ENCODE measurements around the gene CDH4.

Gene CDH4

DNA sequence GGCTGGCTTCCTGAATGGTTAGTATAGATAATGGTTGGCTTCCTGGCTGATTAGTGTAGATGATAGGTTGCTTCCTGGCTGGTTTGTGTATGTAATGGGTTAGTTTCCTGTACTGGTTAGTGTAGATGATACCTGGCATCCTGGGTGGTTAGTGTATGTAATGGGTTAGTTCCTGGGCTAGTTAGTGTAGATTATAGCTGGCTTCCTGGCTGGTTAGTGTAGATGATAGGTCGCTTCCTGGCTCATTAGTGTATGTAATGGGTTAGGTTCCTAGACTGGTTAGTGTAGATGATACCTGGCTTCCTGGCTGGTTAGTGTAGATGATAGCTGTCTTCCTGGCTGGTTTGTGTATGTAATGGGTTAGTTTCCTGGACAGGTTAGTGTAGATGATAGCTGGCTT, 613.3 kb downstream of the CDH4 start:
- no peak for DNase-seq (ENCODE audit: low read depth, low spot score)
- in situ Hi-C loops (cut with HindIII; ENCODE audit: low sequenced_read_pairs), result no loop called here
- TF ChIP-seq, protein P1, sequence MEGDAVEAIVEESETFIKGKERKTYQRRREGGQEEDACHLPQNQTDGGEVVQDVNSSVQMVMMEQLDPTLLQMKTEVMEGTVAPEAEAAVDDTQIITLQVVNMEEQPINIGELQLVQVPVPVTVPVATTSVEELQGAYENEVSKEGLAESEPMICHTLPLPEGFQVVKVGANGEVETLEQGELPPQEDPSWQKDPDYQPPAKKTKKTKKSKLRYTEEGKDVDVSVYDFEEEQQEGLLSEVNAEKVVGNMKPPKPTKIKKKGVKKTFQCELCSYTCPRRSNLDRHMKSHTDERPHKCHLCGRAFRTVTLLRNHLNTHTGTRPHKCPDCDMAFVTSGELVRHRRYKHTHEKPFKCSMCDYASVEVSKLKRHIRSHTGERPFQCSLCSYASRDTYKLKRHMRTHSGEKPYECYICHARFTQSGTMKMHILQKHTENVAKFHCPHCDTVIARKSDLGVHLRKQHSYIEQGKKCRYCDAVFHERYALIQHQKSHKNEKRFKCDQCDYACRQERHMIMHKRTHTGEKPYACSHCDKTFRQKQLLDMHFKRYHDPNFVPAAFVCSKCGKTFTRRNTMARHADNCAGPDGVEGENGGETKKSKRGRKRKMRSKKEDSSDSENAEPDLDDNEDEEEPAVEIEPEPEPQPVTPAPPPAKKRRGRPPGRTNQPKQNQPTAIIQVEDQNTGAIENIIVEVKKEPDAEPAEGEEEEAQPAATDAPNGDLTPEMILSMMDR (IDR thresholded peaks at IDR 0.05; ENCODE audit: low read depth, low read length), result no peak
- H3K4me3 ChIP-seq (ENCODE audit: low read depth, low read length), result no peak overlapping the region

DNA sequence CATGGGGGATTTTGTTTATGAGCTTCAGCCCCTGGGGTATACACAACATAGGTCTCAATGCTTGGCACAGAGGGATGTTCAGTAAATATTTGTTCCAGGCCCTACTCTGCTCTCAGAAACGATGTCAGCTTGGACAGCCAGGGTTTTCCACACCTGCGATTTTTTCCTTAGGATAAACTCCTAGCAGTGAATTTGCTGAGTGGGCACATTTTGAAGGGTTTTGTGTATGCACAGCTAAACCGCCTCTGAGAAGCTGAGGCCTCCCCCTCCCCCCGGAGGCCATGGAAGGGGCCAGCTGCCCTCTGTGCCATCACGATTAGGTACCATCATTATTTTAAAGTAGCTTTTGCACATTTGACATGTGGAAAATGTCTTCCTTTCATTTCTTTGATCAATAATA, 614.1 kb downstream of the CDH4 start:
- TF ChIP-seq, protein P1 (IDR thresholded peaks at IDR 0.05; ENCODE audit: low read depth, low read length), result no peak
- no peak for DNase-seq (ENCODE audit: low read depth, low spot score)
- in situ Hi-C loops (cut with HindIII; ENCODE audit: low sequenced_read_pairs), result no loop called here
- H3K4me3 ChIP-seq (ENCODE audit: low read depth, low read length), result no peak overlapping the region

DNA sequence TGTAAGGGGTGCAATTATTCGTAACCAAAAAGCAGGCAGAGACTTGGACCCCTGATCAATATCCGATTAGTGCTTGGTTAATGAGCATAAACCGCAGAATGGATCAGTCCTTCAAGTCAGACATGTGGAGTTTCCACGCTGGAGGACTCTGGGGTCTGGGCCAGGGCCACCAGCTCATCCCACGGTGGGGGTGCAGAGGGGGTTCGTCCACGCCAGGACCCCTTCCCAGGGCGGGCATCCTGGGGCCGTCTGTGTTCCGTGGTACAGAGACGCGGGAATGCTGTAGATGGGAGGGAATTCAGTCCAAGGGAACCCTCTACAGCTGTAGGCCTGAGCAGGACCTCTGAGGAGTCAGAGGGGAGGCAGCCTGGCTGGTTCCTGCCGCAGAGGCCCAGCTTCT, 615.9 kb downstream of the CDH4 start:
- H3K4me3 ChIP-seq (ENCODE audit: low read depth, low read length), result no peak overlapping the region
- in situ Hi-C loops (cut with HindIII; ENCODE audit: low sequenced_read_pairs), result no loop called here
- DNase-seq (ENCODE audit: low read depth, low spot score), result no peak
- TF ChIP-seq, protein P1 (IDR thresholded peaks at IDR 0.05; ENCODE audit: low read depth, low read length), result no peak

DNA sequence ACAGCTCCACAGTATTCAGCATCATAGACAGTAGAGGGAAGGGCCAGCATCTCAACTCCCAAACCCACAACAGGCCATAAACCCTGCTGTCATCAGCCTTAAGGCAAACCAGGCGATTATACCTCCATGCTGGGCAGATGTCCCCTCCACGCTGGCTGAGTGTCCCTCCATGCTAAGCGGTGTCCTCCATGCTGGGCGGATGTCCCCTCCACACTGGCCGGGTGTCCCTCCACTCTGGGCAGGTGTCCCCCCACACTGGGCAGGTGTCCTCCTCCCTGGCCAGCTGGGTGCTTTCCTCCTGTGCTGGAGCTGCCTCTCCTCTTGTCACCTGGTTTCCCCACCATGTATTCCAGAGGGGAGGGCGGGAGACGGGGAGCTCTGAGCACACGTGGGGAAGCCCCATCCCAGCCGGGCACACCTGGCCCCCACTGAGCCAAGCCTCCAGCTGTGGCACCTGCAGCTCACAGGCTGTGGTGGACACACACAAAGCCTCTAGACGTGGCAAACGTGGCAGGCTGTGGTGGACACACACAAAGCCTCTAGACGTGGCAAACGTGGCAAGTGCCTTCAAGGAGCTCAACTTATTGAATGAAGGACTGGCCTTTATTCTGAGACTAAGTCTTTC, 616.5 kb downstream of the CDH4 start:
- no peak overlapping the region for H3K4me3 ChIP-seq (ENCODE audit: low read depth, low read length)
- TF ChIP-seq, protein P1 (IDR thresholded peaks at IDR 0.05; ENCODE audit: low read depth, low read length), result no peak
- no peak for DNase-seq (ENCODE audit: low read depth, low spot score)
- in situ Hi-C loops (cut with HindIII; ENCODE audit: low sequenced_read_pairs), result no loop called here

DNA sequence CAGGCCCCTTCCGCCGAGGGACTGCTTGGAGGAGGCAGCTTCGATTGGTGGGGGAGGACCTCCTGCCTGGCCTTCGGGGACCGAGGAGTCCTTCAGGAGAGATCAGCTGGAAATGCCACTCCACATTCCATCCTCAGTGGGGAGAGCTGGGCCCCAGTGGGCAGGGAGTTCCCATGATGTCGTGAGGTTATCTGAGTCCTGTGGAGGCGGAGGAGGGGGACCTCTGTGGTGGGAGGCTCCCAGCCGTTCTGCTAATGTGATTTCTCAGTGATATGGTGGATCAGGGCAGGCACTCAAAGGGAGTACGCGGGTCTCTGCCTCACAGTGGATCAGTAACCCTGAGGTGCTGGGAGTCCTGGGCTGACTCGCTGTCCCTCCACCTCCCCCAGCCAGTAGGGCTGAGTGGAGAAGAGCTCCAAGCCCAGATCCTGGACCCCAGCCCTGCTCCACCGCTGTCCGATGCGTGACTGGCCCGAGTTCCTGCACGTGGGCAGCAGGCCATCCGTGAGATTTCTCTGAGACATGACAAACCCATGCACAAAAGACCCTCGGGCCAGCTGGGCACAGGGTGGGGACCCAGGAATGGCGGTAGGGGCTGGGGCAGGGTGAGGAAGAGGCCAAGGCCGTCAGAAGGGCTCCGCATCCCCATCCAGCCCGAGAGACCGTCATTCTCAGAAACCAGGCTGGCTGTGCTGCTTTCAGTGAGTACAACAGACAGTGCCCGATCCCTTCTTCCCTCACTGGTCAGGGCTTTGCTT, 617.9 kb downstream of the CDH4 start:
- DNase-seq (ENCODE audit: low read depth, low spot score), result no peak
- no peak overlapping the region for H3K4me3 ChIP-seq (ENCODE audit: low read depth, low read length)
- in situ Hi-C loops (cut with HindIII; ENCODE audit: low sequenced_read_pairs), result no loop called here
- TF ChIP-seq, protein P1 (IDR thresholded peaks at IDR 0.05; ENCODE audit: low read depth, low read length), result no peak

DNA sequence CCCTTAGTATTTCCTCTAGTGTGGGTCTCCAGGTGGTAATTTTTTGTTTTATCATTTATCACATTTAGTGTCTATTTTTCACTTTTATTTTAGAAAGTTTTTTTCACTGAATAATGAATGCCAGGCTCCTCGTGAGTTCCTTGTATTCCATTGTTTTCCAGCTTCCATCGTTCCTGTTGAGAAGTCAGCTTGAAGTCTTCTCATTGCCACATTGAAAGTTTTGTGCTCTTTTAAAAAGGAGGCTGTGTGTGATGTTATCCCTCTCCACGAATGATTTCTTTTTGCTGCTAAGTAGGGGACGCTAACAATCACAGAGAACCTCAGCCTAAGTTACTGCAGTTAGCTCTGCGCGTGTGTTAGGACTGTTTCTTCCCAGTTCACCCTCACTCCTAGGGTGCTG, 619.1 kb downstream of the CDH4 start:
- in situ Hi-C loops (cut with HindIII; ENCODE audit: low sequenced_read_pairs), result no loop called here
- DNase-seq (ENCODE audit: low read depth, low spot score), result no peak

More for the DNA sequence above, 619.1 kb downstream of the CDH4 start:
- H3K4me3 ChIP-seq (ENCODE audit: low read depth, low read length), result no peak overlapping the region
- TF ChIP-seq, protein P1 (IDR thresholded peaks at IDR 0.05; ENCODE audit: low read depth, low read length), result no peak

Measured in astrocyte of the spinal cord (primary cell).